ENCODE measurements around the gene NFS1. TPM values are rescaled to one million over a fixed set of nuclear protein-coding genes. Genes with fewer than 3 reads are reported as not detected.

Gene NFS1
- total RNA-seq, 1 donor from 2014 or later = 53.9 TPM

Other genes with a start within 250 kb of the NFS1 start
- gene CEP250, start 243.8 kb downstream of the NFS1 start, total RNA-seq = 22.7 and 66.0 TPM in 2 replicates
- gene C20orf173, start 169.7 kb downstream of the NFS1 start, total RNA-seq = not detected in 2 replicates
- gene ERGIC3, start 157.3 kb downstream of the NFS1 start, total RNA-seq = 477 and 539 TPM in 2 replicates
- gene SPAG4, start 83.5 kb downstream of the NFS1 start, total RNA-seq = 13.8 and 37.0 TPM in 2 replicates
- gene CPNE1, start 34.5 kb downstream of the NFS1 start, total RNA-seq = 73.1 and 119 TPM in 2 replicates
- 55.6 and 59.0 TPM in 2 replicates for gene RBM12, start 34.5 kb downstream of the NFS1 start, total RNA-seq
- 86.9 and 420 TPM in 2 replicates for gene ROMO1, start 53 bp upstream of the NFS1 start, total RNA-seq
- gene RBM39, start 42.9 kb upstream of the NFS1 start, total RNA-seq = 182 and 322 TPM in 2 replicates
- 20.0 and 58.4 TPM in 2 replicates for gene PHF20, start 72.7 kb upstream of the NFS1 start, total RNA-seq